Measurements from ENCODE around the gene TSPAN9.

Gene TSPAN9

DNA sequence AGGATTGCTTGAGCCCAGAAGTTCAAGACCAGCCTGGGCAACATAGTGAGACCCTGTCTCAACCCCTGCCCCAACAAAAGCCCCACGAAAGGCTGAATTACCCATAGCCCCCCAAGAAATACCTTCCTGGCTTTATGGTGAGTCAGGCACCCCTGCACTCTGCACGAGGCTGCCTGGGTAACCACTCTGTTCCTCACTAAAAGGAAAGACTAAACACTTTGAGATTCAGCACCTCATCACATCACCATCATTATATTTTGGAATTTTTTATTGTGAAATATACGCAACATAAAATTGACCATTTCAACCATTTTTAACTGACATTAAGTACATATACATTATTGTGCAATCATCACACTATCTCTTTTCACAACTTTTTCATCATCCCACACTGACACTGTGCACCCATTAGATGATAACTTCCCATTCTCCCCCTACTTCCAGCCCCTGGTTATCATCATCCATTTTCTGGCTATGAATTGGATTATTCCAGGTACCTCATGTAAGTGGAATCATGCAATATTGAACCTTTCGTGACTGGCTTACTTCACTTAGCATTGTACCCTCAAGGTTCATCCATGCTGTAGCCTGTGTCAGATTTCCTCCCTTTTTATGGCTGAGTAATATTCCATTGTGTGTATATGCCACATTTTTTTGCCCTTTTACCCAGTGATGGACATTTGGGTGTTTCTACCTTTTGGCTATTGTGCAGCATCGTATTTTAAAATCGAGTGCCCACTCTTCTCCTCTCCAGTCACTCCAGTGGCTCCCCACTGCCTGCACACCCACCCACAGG is 51.5 kb downstream of the TSPAN9 start:
- Histone ChIP-seq H3K4me3 (ENCODE audit: low read length) (no peak overlapping the region), H3K4me1 (ENCODE audit: control insufficient read depth, insufficient read depth, low read length) (peaks cover 10% of the 10 kb centered on the region), H3K27ac (ENCODE audit: low read depth, low read length) (no peak overlapping the region), H3K27me3 (ENCODE audit: control insufficient read depth, insufficient read depth, low read length) (no peaks in the 10 kb centered on the region), H3K9ac (ENCODE audit: low read length) (no peak overlapping the region), H3K36me3 (ENCODE audit: control insufficient read depth, insufficient read depth, low read length) (no peaks in the 10 kb centered on the region)

DNA sequence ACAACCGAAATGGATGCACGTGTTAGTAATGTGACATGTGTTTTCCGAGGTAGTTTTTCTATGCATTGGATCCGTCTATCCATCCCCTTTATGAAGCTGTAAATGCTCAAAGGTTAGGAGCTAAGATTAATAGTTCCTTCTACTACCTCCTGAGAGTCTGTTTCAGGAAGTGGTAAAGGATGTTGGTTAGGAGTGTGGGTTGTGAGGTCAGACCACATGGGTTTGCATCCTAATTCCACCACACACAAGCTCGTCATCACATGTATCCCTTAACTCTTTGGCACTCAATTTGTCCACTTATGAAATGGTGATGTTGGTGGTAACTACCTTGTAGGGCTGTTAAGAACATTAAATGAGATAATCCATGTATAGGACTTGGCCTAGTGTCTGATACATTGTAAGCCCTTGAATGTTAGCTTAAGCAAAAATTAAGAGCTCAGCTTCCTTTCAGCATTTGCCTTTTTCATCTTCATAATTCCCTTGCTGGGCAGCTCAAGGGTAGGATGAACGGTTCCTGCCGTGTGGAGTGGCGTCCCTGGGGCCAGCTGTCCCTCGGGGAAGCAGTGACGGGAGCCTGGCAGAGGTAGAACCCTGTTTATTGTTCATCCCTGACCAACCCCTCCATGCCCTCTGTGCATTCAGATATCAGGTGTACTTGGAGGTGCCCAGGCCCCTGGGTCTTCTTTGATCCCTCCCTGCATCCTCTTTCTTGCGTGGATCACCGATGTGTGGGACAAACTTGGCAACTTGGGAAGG is 52.3 kb downstream of the TSPAN9 start:
- peaks cover 13% of the 10 kb centered on the region for H3K4me1 ChIP-seq (ENCODE audit: control insufficient read depth, insufficient read depth, low read length)
- H3K4me3 ChIP-seq (ENCODE audit: low read length), result no peak overlapping the region
- no peaks in the 10 kb centered on the region for H3K36me3 ChIP-seq (ENCODE audit: control insufficient read depth, insufficient read depth, low read length)
- H3K27ac ChIP-seq (ENCODE audit: low read depth, low read length), result no peak overlapping the region
- no peaks in the 10 kb centered on the region for H3K27me3 ChIP-seq (ENCODE audit: control insufficient read depth, insufficient read depth, low read length)
- no peak overlapping the region for H3K9ac ChIP-seq (ENCODE audit: low read length)

DNA sequence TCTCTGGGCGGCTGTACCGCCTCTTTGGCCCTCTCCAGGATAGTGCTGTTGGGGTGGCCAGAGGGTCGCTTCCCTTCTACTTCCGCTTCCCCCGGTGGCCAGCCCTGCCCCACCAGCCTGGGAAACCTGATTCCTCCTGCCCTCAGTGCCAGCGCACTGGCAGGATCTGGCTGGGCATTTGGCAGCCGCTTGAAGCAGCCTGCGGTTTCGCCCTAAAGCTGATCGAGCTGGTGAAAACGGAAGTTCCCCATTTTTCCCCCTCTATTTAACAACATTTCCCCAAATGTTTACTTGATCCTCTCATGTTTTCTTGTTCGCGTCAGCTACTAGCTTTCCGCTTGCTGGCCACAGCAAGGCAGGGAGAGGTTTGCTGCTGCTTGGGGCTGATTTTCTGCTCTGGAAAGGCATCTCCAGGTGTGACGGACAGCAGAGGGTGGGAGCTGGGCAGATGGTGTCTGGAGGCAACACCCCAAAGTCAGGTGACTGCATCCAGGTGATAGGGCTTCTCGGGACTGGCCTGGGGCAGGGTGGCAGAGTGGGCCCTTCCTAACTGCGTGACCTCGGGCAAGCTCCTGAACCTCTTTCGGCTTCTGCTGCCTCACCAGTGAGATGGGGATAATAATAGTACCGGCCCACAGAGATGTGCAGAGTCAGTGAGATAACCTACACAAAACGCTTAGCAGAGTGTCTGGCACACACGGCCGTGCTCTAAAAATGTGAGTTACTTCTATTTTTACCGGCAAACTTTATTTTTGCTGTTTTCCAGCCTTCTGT is 53.1 kb downstream of the TSPAN9 start:
- H3K27ac ChIP-seq (ENCODE audit: low read depth, low read length), result no peak overlapping the region
- H3K27me3 ChIP-seq (ENCODE audit: control insufficient read depth, insufficient read depth, low read length), result no peaks in the 10 kb centered on the region
- peaks cover 13% of the 10 kb centered on the region for H3K4me1 ChIP-seq (ENCODE audit: control insufficient read depth, insufficient read depth, low read length)

DNA sequence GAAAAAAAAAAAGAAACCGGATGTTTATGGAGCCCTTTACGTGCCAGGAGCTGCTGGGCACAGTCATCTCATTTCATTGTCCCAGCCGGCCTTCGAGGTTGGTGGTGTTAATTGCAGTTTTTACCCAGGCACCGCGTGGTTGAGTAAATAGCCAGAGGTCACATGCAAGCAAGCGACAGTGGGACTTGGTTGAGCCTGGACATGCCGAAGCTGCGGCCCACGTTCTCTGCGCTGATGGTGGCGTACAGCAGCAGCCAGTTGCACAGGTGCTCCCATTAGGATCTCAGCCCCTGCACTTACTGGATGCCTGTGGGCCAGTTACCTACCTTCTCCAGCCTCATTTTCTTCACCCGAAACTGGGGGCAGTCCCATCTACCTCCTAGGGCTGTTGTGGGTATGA is 54.0 kb downstream of the TSPAN9 start:
- Histone ChIP-seq H3K4me3 (ENCODE audit: low read length) (no peak overlapping the region), H3K9ac (ENCODE audit: low read length) (no peak overlapping the region), H3K4me1 (ENCODE audit: control insufficient read depth, insufficient read depth, low read length) (peaks cover 13% of the 10 kb centered on the region), H3K27ac (ENCODE audit: low read depth, low read length) (no peak overlapping the region), H3K36me3 (ENCODE audit: control insufficient read depth, insufficient read depth, low read length) (no peaks in the 10 kb centered on the region), H3K27me3 (ENCODE audit: control insufficient read depth, insufficient read depth, low read length) (no peaks in the 10 kb centered on the region)

More for the DNA sequence above, 53.1 kb downstream of the TSPAN9 start:
- Histone ChIP-seq H3K4me3 (ENCODE audit: low read length) (no peak overlapping the region), H3K36me3 (ENCODE audit: control insufficient read depth, insufficient read depth, low read length) (no peaks in the 10 kb centered on the region), H3K9ac (ENCODE audit: low read length) (no peak overlapping the region)

DNA sequence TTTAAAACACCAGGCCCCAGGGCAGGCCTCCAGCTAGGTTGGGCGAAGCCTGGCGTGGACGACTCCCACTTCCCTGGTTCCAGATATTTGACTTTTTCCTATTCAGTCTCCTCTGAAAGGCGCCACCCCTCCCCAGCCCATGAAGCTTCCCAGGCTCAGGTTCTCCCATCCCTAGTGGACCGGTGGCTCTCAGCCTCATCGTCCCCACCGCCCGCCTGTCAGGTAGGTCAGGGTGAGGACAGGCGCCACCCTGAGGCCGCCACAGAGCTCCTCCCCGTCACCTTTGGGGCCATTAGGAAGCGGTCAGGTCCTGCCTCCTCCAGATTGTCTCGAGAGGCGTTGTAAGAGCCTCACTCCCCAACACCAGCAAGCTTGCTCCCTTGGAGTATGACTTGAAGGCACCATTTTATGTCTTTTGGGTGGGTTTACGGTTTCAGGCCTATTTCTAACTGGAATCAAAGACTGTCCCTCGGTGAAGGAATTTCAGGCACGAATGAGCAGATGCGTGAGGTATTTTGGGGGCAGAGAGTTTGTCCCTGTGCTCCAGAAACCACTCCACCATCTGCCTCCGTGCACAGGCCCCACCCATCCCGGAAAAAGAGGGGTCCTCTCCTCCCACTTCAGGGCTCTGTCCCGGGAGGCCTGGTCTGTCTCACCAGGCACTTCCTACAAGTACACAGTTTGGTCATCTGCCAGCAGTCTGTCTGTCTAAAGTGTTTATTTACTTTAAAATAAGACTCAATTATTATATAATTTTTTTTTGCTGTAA is 55.6 kb downstream of the TSPAN9 start:
- H3K4me1 ChIP-seq (ENCODE audit: control insufficient read depth, insufficient read depth, low read length), result peaks cover 13% of the 10 kb centered on the region
- H3K36me3 ChIP-seq (ENCODE audit: control insufficient read depth, insufficient read depth, low read length), result no peaks in the 10 kb centered on the region
- H3K4me3 ChIP-seq (ENCODE audit: low read length), result no peak overlapping the region
- no peak overlapping the region for H3K9ac ChIP-seq (ENCODE audit: low read length)
- no peak overlapping the region for H3K27ac ChIP-seq (ENCODE audit: low read depth, low read length)
- no peaks in the 10 kb centered on the region for H3K27me3 ChIP-seq (ENCODE audit: control insufficient read depth, insufficient read depth, low read length)

DNA sequence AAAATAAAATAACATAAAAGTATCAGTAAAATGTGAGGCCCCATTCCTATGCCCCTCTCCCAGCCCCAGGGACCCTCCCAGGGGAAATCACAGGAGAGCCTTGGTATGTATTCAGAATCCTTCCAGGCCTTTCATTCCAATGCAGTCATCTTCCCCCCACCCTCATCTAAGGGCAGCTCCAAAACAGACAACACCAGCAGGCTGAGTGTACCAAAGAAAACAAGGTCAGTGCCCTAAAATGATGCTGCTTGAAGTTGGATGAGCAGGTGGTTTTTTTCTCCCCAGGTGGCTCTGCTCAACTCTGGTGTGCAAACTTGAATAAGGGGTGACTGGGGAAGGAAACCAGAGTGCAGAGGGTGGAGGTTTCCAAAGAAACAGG is 56.2 kb downstream of the TSPAN9 start:
- H3K4me1 ChIP-seq (ENCODE audit: control insufficient read depth, insufficient read depth, low read length), result peaks cover 13% of the 10 kb centered on the region
- H3K36me3 ChIP-seq (ENCODE audit: control insufficient read depth, insufficient read depth, low read length), result no peaks in the 10 kb centered on the region
- no peak overlapping the region for H3K9ac ChIP-seq (ENCODE audit: low read length)
- H3K27ac ChIP-seq (ENCODE audit: low read depth, low read length), result no peak overlapping the region
- H3K4me3 ChIP-seq (ENCODE audit: low read length), result no peak overlapping the region
- no peaks in the 10 kb centered on the region for H3K27me3 ChIP-seq (ENCODE audit: control insufficient read depth, insufficient read depth, low read length)

DNA sequence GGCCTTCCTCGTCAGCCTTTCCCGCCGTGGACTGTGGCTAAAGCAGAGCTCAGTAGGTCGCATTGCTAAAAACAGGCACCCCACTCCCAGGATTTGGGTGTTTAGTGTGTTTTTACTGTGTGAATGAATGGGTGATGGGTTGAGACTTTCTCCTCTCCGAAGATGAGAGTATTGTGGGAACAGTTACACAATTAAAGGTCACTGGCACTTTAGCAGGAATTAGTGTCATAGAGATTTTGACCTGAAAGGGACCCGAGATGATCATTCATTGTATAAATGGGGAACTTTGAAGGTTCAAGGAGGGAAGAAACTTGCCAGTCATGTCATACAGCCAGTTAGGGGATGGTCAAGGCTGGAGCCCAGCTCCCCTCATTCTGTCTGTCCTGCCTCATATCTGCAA is 56.9 kb downstream of the TSPAN9 start:
- Histone ChIP-seq H3K27me3 (ENCODE audit: control insufficient read depth, insufficient read depth, low read length) (no peaks in the 10 kb centered on the region), H3K36me3 (ENCODE audit: control insufficient read depth, insufficient read depth, low read length) (no peaks in the 10 kb centered on the region), H3K4me3 (ENCODE audit: low read length) (no peak overlapping the region), H3K9ac (ENCODE audit: low read length) (no peak overlapping the region), H3K4me1 (ENCODE audit: control insufficient read depth, insufficient read depth, low read length) (peaks cover 13% of the 10 kb centered on the region), H3K27ac (ENCODE audit: low read depth, low read length) (no peak overlapping the region)

DNA sequence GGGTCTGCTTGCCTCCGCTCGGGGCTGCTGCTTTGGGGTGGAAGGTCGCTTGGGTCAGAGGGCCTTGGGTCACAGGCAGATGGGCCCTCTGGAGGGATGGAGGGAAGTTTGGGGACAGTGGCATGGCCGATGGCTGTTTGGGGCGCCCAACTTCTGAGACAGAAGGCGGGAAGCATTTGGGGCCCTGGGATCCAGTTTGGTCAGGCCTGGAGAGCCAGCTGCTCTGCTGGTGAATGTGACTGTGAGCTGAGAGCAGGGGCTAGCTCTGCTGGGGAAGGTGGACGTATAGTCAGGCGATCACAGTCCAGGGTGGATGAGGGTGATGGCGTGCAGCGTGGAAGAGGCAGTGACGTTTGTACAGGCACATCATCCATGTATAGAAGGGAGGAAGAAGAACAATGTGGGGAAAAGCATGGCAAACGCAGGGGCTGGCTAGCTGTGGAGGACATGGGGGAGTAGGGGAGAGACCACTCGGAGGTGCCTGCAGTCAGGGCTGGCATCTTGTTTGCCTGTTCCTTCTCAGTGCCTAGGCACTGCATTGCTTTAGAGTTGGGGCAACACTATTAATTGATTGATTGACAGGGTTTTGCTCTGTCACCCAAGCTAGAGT is 57.5 kb downstream of the TSPAN9 start:
- H3K4me3 ChIP-seq (ENCODE audit: low read length), result no peak overlapping the region
- peaks cover 13% of the 10 kb centered on the region for H3K4me1 ChIP-seq (ENCODE audit: control insufficient read depth, insufficient read depth, low read length)
- no peaks in the 10 kb centered on the region for H3K36me3 ChIP-seq (ENCODE audit: control insufficient read depth, insufficient read depth, low read length)
- H3K27me3 ChIP-seq (ENCODE audit: control insufficient read depth, insufficient read depth, low read length), result no peaks in the 10 kb centered on the region
- no peak overlapping the region for H3K27ac ChIP-seq (ENCODE audit: low read depth, low read length)
- no peak overlapping the region for H3K9ac ChIP-seq (ENCODE audit: low read length)

DNA sequence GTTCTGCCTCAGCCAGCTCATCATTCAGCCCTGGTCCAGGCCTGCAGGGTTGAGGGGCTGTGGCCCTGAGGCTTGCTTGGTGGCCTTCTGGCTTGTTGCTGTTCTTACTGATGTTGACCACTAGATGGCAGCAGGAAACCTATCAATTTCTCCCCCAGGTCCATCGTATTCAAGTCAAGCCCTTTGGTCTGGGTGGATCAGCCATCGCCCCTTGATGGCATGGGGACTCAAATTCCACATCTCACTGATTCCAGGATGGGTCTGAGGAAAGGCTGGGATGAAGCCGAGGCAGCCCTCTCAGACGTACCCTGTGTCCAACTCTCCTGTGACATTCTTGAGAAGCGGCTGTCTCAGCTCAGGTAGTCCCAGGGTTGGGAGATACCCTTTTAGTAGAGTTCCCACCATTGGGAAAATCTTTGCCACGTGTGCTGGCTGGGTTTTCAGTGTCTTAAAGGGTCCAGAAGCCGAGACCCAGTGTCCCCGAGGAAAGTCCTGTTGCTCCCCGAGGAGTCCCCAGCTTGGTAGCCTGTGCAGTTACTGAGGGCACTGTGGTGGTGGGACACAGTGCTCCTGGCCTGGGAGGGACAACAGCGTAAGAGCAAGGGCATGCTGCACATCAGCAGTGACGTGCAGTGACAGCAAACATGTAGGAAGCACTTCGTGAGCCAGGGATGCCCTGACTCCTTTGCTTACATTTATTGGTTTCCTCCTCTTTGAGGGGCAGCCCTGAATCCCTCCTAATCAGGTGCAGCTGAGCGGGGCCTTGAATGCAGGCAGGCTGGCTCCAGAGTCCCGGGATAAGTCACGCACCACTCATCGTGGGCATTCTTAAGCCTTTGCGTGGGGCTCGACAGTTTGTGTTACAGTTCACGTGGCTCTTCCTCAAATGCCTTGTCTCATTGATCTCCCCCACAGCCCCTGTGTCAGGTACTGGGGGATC is 58.6 kb downstream of the TSPAN9 start:
- peaks cover 13% of the 10 kb centered on the region for H3K4me1 ChIP-seq (ENCODE audit: control insufficient read depth, insufficient read depth, low read length)
- no peaks in the 10 kb centered on the region for H3K36me3 ChIP-seq (ENCODE audit: control insufficient read depth, insufficient read depth, low read length)
- no peak overlapping the region for H3K9ac ChIP-seq (ENCODE audit: low read length)
- H3K27ac ChIP-seq (ENCODE audit: low read depth, low read length), result no peak overlapping the region
- no peaks in the 10 kb centered on the region for H3K27me3 ChIP-seq (ENCODE audit: control insufficient read depth, insufficient read depth, low read length)
- H3K4me3 ChIP-seq (ENCODE audit: low read length), result no peak overlapping the region

DNA sequence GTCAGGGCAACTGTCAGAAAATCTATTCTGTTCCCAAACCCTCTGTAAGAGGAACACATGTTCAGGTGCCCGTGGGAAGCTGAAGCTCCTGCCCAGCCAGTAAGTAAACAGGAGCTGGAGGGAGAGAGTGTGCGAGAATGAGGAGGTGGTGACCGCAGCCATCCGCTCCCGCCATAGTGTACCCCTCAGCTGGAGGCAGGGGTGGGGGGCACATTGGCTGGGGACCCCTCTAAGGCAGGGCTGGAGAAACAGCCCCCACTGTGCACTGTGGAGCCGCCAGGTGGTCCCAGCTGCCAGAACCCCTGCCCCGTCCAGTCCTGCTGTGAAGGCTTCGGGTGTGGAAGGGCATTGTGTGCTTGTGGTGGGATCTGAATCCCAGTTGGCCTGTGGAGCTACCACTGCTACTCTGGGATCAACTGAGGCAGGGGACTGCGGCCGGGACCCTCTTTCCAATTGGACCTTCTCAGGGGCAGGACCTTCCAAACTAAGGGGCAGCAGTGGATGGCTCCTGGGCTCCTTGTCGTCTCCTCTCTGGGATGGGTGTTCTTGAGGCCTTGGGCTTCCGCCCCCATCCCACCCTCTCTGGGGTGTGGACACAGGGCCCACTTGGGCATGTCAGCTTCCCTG is 59.6 kb downstream of the TSPAN9 start:
- no peaks in the 10 kb centered on the region for H3K36me3 ChIP-seq (ENCODE audit: control insufficient read depth, insufficient read depth, low read length)
- no peak overlapping the region for H3K9ac ChIP-seq (ENCODE audit: low read length)
- peaks cover 13% of the 10 kb centered on the region for H3K4me1 ChIP-seq (ENCODE audit: control insufficient read depth, insufficient read depth, low read length)
- H3K27ac ChIP-seq (ENCODE audit: low read depth, low read length), result no peak overlapping the region
- H3K4me3 ChIP-seq (ENCODE audit: low read length), result no peak overlapping the region
- no peaks in the 10 kb centered on the region for H3K27me3 ChIP-seq (ENCODE audit: control insufficient read depth, insufficient read depth, low read length)
